NCI-H1092 treated with DMSO at 0.1 percent for 48 hours (cell line): ENCODE measurements around the gene PRRT4.

Source experiments
- DNase-seq: peaks from one replicate; lab custom pipeline; 2025; lab: John Stamatoyannopoulos, UW

PRRT4 gene

DNA sequence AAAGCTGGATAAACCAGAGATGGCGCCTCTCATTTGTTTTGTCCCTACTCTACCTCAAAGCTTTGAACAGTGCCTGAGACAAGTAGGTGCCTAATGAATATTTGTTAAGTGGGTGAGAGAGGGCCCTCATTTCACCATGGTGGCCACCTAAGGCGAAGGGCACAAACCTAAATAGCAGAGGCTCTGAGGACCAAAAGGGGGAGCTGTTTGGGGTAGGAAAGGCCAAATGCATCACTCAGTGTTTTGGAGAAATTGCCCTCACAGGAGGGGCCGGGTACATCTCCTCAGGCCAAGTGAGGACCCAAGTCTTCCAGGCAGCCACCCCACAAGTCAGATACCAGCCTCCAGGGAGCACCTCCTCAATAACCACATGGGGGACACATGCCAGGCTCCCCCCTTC is 34.3 kb upstream of the PRRT4 start:
- no peak for DNase-seq

GRCh38 chr7:128394904-128395496 is 33.5 kb upstream of the PRRT4 start:
- no peak for DNase-seq

DNA sequence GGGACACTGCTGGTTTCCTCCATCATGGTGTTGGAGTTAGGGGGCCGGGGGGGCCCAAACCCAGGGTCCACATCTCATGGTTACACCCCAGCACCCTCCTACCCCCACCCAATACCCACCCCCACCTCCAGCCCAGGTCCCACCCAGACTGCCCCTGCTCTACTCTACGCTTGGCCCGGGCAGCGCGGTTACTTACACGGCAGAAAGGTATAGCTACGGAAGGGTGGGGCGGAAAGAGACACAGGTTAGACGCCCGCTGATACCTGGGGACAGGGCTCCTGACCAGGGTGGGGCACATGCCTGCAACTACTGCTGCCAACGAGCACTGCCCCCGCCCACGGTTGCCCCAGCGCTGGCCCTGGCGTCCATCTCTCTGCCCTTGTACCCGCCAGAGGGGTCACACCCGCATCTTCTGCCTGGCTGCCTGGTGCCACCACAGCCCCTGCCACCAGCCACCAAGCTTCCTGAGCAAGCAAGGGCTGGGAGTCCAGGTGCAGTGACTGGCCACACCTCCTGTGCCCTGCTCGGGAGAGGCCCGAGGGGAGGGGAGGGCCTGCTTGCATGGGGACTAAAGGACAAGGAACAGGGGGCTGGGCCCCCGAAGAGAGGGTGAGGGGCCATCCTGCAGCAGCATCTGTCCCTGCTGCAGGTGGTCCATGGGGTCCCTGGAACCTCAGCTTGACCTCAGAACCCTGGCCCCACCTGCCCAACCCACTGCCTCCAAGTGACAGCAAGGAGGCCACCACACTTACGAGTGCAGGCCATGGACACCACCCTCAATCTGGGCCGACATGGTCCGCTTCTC is 32.2 kb upstream of the PRRT4 start:
- DNase-seq: no peak

DNA sequence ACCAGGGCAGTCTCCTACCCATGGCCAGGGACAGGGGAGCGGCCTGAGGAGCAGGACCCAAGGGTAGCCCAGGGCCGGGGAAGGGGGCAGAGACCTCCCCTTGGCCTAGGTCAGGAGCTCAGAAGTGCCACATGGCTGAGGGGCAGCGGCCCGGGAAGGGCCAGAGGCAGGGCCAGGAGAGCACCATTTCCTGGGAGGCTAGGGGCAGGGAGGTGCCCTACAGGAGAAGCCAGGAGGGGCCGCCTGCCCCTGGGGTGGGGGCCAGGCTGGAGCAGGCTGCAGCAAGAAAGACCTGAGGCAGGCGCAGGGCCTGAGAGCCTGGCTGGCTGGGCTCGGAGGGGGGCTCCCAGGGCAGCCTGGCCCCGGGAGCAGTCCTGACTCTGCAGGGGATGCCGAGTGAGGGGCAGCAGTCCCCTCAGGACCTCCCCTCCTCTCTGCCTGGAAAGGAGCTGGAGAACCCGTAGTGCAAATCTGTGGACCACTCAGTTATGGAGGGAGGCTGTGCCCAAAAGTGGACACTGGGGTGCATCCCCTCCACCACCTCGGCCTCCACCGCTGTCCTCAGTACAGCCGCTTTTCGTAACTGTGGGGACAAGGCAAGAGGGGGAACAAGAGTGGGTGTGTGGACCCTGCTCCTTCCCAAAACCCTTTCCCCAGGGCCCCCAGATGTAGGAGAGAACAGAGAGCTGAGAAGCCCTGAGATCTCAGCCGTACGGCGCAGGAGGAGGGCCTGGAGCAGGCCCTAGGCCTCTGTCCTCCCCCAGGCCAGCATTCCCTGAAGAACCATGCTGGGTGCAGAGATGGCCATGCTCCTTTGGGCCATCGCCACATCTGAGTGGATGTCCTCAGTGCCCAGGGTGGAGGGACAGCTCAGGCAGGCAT is 31.2 kb upstream of the PRRT4 start:
- DNase-seq: no peak

GRCh38 chr7:128391805-128392204 is 30.3 kb upstream of the PRRT4 start:
- no peak for DNase-seq

DNA sequence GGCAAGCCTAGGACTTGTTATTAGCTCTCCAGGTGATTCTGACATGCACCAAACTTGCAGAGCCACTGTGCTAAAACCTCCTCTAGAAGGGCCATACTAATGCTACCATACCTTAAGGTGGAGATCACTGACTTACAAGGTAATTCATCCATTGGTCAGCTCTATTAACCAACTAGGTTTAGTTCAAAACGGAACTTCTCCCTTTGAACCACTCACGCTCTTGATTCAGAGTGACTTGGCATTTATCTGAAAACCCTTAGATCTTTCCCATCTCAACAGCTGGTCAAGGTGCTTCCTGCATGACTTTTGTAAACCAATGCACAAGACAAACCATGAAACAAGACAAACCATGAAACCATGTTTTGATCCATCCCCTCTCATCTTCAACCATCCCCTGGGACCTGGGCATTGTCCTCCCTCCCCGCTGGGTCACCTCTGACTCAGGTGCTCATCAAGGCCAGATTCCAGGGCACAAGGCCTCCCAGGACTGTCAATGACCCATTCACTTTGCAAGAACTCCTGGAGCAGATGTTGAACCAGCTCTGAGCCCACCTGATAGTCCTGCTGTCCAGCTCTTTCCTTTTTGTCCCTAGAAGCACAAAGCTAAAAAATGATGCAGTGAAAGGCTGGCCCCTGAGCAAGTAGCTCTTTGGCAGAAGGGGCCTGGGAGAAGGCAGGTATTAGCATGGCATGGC is 29.5 kb upstream of the PRRT4 start:
- DNase-seq: no peak

DNA sequence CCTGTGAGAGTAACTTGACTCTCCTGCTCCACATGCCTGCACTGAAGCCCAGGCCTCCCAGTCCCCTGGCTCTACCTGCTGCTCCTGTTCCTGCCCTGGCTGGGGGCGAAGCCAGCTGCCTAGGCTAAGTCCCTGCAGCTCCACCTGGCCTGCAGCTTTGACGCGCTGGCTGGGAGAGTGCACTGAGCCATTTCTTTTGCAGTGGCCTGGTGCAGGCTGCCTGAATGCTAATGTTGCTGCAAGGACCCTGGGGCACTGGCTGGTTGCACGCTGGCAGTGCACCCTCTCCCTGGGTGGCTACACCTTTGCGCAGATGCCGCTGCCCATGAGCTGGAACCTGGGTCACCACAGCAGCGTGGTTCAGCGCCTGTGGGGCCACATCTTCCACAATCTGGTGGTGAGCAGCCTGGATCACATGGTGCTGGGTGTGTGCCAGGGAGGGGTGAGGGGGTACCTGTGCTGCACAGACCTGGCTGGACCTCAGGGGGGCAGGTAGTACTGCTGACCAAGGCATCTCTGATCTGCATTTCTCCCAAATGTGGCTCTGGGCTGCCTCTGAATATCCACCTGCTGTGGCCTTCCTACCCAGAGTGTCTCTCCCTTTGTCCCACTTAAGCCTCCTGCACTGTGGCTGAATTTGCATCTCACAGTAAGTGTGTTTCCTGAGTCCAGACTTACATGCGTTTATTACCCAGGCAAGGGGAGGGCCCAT is 28.3 kb upstream of the PRRT4 start:
- DNase-seq: no peak

GRCh38 chr7:128389085-128389617 is 27.7 kb upstream of the PRRT4 start:
- DNase-seq: no peak

DNA sequence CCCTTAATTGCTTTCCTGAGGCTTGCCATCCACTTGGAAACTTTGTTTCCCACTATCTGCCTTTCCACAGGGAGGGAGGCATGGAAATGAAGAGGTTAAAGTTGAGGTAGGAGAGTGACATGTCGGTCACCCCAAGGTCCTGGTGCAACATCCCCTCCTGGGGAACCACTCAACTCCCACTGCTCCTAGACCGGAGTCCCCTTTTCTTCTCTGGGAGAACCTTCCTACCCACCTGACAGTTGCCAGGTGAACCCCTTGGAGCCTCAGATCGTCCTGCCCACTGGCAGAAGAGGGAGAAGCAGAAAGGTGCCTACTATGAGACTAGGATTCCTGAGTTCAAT is 26.6 kb upstream of the PRRT4 start:
- no peak for DNase-seq

DNA sequence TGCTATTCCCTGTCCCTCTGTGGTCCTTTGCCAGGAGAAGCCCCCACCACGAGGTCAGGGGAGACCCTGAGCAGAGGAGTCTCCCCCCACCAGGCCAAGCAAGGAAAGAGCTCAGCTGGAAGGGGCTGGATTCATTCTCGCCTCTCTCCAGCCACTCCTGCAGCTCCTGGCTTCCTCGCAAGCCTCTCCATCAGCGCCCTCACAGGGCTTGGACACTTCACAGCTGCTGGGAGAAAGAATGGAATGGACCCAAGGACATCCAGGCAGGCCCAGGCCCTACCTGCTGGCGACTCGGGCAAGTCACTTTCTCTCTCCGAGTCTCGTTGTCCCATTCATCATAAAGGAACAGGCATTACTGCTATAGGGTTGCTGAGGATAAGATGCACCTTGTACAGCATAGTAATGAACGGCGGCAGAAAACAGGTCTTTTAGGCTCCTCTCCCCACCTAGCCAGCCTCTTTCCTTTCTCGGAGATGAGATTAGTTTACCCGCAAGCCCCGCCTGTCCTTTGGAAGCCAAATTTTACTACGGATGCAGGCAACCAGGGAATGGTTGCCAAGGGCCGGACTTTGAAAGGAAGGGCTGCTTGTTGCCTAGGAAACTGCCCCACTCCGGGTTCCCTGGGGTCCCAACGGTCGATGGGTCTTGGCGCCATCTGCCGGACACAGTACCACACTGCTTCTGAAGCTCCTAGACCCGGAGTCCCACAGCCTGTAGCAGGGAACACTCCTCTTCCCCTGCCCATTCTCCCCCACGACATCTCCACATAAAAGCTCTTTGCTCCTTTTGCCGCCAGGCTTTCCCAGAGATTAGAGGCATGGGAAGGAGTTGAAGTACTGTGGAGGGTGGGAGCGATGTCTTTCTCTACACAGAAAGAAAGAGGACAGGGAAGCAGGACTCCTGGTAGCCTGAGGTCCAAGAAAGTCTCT is 26.0 kb upstream of the PRRT4 start:
- DNase-seq: peak; percentile 66

DNA sequence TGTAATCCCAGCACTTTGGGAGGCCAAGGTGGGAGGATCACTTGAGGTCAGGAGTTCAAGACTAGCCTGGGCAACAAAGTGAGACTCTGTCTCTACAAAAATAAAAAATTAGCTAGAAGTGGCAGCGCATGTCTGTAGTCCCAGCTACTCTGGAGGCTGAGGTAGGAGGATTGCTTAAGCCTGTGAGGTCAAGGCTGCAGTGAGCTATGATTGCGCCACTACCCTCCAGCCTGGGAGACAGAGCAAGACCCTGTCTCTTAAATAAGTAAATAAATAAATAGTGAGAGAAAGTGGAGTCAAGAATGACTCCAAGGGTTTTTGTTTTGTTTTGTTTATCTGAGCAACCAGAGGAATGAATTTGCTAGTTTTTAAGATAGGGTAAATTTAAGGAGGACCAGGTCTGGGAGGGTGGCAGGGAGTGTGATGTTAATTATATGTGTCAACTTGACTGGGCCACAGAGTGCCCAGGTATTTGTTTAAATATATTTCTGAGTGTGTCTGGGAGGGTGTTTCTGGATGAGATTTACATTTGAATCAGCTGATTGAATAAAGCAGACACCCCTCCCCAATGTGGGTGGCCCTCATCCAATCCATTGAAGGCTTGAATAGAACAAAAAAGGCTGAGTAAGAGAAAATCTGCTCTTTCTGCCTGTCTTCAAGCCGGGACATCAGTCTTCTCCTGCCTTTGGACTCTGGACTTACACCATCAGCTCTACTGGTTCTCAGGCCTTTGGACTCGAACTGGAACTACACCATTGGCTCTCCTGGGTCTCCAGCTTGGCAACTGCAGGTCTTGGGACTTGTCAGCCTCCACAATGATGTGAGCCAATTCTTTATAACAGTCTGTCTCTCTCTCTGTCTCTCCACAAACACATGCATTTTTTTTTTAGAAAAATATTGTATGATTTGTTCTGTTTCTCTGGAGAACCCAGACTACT is 24.8 kb upstream of the PRRT4 start:
- no peak for DNase-seq

DNA sequence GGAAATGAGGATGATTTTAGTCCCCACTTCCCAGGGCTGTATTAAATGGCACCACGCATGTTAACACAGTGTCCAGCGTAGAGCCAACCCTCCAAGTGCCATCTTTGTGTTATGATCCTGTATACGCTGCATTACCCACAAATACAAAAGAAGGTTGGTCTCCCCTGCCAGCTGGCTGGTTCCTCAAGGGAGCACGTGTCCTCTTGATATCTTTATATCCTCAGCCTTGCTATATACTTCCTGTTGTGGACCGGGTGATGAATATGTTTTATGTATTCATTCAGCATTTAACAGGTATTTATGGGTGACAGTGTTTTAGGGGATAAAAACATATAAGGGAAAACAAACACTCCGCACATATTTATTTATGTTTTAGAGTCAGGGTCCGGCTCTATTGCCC is 23.2 kb upstream of the PRRT4 start:
- no peak for DNase-seq

DNA sequence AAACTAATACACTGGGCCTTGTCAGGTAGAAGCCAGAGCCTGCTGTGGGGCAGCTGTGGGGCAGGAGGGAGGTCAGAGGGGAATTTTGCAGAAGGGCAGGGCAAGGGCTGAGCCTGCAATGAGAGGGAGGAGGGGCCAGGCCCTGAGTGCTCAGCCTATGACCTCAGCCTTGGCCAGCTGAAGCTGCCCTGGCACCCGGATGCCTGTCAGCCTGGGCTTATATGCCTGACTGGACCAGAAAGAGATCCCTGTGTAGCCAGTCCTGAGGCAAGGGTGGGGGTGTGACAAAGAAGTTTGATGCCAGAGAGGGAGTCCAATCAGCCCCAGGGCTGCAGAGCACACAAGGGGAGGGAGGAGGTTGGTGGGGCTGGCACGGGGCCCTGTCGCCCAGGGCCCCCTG is 22.3 kb upstream of the PRRT4 start:
- no peak for DNase-seq

GRCh38 chr7:128381161-128381821 is 19.8 kb upstream of the PRRT4 start:
- DNase-seq: no peak

DNA sequence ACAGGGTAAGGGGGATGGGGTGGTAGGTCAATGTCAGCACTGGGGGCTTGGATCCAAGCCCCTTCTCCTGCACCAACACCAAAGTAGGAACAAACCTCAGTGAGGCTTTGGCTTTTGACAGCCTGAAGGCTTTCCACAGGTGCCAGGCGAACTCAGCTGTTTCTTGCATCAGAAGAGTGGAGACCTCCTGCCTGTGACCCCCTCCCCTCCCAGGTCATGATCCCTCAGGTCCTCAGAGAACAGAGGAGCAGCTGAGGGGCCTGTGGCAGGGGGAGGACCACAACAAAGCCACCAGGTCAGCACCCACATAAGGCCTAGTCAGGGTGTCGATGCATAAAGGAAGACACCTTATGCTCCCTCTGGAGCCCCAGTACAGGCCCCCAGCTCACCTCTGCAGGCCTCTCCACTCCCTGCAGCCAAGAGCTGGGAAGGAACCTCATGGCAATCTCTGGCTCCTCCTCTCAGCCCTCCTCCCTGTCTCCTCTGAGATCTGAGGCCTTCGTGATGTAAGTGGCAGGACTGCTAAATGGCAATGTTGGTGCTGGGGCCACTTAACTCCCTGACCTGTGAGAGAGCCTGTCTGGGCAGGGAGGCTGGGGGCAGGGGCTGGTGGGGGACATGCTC is 19.1 kb upstream of the PRRT4 start:
- DNase-seq: no peak

- no peak for DNase-seq
Observed at GRCh38 chr7:128379900-128380479, 18.5 kb upstream of the PRRT4 start.

DNA sequence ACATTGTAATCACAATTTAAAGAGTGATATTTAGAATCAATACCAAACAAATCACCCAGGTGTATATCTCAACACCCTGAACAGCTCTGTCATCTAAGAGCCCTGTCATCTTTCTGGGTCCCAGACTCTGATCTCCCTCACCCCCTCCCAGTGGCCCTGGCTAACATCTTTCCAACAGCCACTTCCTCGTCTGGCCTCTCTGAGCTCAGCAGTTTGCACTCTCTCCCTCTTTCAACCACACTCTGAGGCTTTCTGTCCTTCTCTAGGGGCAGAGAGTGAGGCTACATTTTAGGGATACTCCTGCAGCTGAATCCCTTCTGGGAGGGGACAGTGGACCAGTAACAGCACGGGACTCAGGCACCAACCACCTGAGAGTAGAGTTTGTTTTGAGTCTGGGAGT is 17.1 kb upstream of the PRRT4 start:
- no peak for DNase-seq

GRCh38 chr7:128376077-128376476 is 14.6 kb upstream of the PRRT4 start:
- DNase-seq: no peak
